Anterior cingulate cortex (tissue), 58 donors: Measurements from ENCODE around the gene CPSF7.
A peak's percentile ranks its signal among the peaks of the same experiment; 100 is the strongest.

Experiments
- DNase-seq, 58 donors: peaks; one replicate each; lab custom pipeline; 2025; lab: John Stamatoyannopoulos, UW

CPSF7 gene

DNA sequence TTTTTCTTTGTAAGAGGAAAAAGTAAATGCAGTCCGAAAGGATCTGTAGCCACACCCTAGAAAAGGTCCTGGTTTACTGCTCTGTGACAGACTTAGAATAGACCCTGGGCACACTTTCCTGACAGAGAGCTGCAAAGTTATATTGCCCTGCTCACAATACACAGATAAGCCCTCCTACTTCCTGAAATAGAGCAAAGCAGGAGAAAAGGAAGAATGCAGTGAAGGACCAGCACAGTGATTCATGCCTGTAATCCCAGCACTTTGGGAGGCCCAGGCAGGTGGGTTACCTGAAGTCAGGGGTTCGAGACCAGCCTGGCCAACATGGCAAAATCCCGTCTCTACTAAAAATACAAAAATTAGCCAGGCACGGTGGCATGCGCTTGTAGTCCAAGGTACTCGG is 70.3 kb downstream of the CPSF7 start:
- no peak for DNase-seq

DNA sequence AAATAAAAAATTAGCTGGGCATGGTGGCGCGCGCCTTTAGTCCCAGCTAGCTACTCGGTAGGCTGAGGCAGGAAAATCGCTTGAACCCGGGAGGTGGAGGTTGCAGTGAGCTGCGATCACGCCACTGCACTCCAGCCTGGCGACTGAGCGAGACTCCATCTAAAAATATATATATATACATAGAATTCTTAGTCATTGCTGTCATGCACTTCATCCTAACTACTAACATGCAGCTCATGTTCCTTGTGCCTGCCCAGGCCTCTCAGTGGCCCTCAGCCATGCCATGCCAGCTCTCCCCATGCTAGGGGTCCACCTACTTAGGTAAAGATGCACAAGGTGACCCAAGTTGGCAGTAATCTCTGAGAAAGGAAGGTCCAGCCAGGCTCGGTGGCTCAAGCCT is 71.2 kb downstream of the CPSF7 start:
- no peak for DNase-seq

DNA sequence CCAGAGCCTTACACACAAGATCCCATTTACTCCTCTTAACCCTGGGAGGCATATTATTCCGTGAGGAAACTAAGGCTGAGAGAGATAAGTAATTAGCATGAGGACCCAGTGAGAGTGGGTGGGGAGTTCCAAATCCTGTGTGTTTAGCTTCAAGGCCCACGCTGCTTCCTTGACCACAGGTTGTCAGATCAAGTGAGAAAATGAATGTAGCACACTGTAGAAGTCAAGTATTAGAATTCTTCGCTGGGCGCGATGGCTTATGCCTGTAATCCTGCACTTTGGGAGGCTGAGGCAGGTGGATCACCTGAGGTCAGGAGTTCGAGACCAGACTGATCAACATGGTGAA is 71.9 kb downstream of the CPSF7 start:
- DNase-seq = no peak

DNA sequence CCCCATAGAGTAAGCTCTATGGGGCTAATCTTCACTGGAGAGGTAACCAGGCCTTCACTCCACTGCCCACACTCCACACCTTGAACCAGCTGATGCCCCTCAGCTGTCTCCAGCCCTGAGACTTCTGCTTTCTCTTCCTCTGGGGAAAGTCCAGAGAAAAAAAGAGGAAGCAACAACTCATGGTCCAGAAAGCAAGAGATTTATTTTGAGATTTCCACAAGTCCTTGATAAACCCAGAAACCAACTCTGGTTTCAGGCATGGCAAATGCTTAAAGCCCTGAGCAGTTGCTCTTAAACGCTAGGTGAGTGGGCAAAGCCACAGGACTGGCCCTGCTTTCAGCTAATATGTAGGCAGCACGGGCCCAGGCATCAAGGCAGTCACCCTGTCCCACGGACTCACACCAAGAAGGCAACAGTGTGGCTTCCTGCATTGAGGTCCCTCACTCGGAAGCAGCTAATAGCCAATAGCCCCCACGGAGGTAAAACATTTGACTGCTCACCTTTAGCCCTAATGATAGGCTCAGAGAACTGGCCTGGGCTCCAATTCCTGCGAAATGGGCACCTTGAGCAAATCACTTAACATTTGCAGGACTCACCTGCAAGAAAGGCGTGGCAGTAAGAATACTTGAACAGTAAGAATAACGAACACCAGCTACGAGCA is 72.4 kb downstream of the CPSF7 start:
- peak in 4 of 58 donors; percentile 10 to 17 (median 14) for DNase-seq

DNA sequence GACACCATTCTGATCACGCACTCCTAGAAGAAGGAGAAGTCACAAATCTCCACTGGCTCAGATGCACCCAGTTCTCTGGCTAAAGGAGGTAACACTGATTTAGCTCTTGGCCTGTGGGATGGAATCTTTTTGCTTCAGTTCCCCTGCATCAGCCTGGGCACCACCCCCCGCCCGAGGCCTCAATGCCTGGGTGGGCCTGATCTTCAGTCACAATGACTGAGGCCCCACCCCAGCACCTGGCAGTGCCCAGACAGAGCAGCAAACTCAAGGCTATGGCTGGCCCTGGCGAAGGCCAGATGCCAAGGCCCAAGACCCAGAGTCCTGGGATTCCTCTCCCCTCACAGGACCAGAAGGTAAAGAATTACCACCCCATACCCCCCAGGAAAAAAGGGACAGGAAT is 73.1 kb downstream of the CPSF7 start:
- DNase-seq = no peak

DNA sequence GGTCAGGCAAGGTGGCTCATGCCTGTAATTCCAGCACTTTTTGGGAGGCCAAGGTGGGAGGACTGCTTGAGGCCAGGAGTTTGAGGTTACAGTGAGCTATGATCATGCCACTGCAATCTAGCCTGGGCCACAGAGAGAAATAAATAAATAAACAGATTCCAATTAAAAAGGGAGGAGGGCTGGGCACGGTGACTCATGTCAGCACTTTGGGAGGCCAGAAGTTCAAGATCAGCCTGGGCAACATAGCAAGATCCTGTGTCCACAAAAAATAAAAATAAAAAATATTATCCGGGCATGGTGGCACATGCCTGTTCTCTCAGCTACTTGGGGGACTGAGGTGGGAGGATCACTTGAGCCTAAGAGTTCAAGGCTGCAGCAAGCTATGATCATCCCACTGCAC is 75.6 kb downstream of the CPSF7 start:
- no peak for DNase-seq

DNA sequence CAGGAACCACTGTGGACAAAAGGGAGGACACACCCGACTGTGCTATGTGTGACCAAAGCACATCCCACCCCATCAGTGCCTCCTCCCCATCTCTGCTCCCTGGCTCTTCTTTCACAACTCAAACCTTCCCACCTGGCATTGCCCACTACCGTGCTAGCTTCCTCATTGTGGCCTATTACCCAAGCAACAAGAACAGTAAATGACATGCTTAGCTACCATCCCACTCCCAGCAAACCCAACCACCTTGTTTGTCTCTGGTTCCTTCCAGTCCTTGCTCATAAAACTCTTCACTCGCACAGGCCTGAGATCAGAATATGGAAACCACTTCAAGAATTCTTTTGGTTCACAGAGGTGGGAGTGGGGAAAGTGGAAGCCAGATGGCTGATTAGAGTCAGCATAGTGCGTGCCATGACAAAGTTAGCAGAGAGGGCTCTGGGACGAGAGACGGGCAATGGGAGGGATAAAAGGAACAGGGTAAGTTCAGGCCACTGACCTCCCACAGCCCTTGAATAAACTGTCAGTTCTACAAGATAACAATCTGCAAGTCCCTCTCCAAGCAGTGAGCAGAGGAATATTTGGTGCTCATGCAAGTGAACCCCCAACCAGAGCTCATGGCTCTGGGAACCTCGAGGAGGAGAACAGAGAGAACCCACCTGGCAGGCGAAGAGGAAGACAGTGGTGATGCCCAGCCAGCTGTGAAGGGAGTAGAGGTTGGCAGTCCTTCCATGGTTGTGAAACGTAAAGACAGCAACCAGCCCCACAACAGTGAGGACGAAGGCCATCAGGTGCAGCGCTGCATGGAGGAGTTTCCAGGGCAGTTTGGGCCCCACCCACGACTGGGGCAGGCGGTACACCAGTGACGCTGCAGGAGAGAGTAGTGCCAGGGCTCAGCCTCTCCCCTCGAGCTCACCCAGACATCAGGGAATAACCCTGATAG is 76.4 kb downstream of the CPSF7 start:
- no peak for DNase-seq
